Gastroesophageal sphincter (tissue), 4 donors: ENCODE data around the gene ITGAX. TPM values are rescaled to one million over a fixed set of nuclear protein-coding genes. Genes with fewer than 3 reads are reported as not detected.

Experiments
- ATAC-seq: fragments of 150-250 bp; one replicate; pipeline ENCODE4 v1.9.1; 2016; ENCODE audit warnings: mild to moderate bottlenecking, moderate library complexity
- H3K27ac ChIP-seq, 4 donors: fragments of 200-600 bp; sonication (generic) in 3 of 4; 1 replicate in 3 of 4; 2 replicates in 1 of 4; pipeline ENCODE4 v1.5.1; 2016 to 2019
- H3K27me3 ChIP-seq: fragments of 200-600 bp; sonication (generic); one replicate; pipeline ENCODE4 v1.5.1; 2019
- H3K36me3 ChIP-seq, 2 donors: fragments of 200-600 bp; sonication (generic); one replicate each; pipeline ENCODE4 v1.5.1; 2019; ENCODE audit warnings: control low read depth in 1 of 2
- H3K4me1 ChIP-seq, 3 donors: fragments of 200-600 bp; sonication (generic); 1 replicate in 2 of 3; 2 replicates in 1 of 3; pipeline ENCODE4 v1.5.1; 2016 to 2019; ENCODE audit warnings: control low read depth in 2 of 3
- H3K4me3 ChIP-seq, 2 donors: fragments of 200-600 bp; sonication (generic); one replicate each; pipeline ENCODE4 v1.5.1; 2019; ENCODE audit warnings: mild to moderate bottlenecking in 1 of 2, moderate library complexity in 1 of 2
- H3K9me3 ChIP-seq, 3 donors: fragments of 200-600 bp; sonication (generic); one replicate each; pipeline ENCODE4 v1.5.1; 2017 to 2019; ENCODE audit warnings: control low read depth in 2 of 3
- CTCF ChIP-seq, 4 experiments: fragments of 200-600 bp in 2 of 4; fragments of 450-650 bp in 2 of 4; sonication (generic) in 1 of 4; IDR thresholded peaks; one replicate each; pipeline ENCODE4 v1.5.1; 2017 to 2019; ENCODE audit warnings: antibody characterized with exemption in 4 of 4, mild to moderate bottlenecking in 2 of 4, moderate library complexity in 2 of 4
- EP300 ChIP-seq: sonication (generic); formaldehyde crosslinking; IDR thresholded peaks from one replicate; pipeline ENCODE4 v1.6.1; 2017; ENCODE audit warnings: antibody characterized with exemption, mild to moderate bottlenecking
- POLR2A ChIP-seq, 2 donors: fragments of 450-650 bp; IDR thresholded peaks; one replicate each; pipeline ENCODE4 v1.6.1; 2017; ENCODE audit warnings: antibody characterized with exemption in 2 of 2, mild to moderate bottlenecking in 2 of 2, moderate library complexity in 1 of 2
- POLR2AphosphoS5 ChIP-seq: sonication (generic); formaldehyde crosslinking; IDR thresholded peaks from one replicate; pipeline ENCODE4 v1.6.1; 2017; ENCODE audit warnings: antibody characterized with exemption
- WGBS, 2 donors: methylation state at CpG; one replicate each; pipeline ENCODE4 v1.1.5; 2018; ENCODE audit warnings: low coverage in 1 of 2; 5-methylcytosine and 5-hydroxymethylcytosine counted together
- total RNA-seq, 4 donors: library from RNA; depleted of rRNA; stranded (reverse); fragments of >200 nt; gene quantifications; one replicate each; pipeline ENCODE4 v1.1.0, GENCODE V29; 2016

ITGAX gene
- total RNA-seq, 4 donors from 2014 or later: 1.2 to 7.5 (median 2.4) TPM

DNA sequence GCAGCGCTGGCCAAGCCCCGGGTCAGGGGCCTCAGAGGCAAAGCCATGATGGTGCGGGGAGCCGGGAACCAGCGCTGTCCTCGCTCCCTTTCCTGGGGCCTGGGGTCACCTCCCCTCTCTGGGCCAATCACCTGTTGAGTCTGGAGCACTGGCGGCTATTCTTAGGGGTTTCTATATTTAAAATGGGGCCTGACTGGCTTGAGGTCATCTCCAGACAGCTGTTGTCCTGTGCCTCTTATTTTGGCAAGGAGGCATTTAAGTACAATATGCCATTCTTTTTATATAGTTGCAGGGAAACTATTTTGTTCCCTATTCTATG is 73.3 kb downstream of the ITGAX start, which contains the start of gene COX6A2:
TSS of gene COX6A2 (minus strand) at position 82 of the 319 bp plus-strand sequence. CDS start at position 47, 35 bp downstream.
- Histone ChIP-seq H3K27me3 (no peaks in the 10 kb centered on the region), H3K36me3 (no peaks in the 10 kb centered on the region), H3K4me1 (peaks cover 0 to 16% (median 3%) of the 10 kb centered on the region in 3 donors), H3K9me3 (no peaks in the 10 kb centered on the region), H3K4me3 (peak within 1 kb of the TSS; percentile 37 to 54), H3K27ac (peak within 1 kb of the TSS; percentile 30 to 70 (median 64))
- no peak for ATAC-seq
- 40% methylated on average over 3 of the region's 7 CpGs; no CpG with 5 or more reads in 1 of the 2 donors for WGBS, 2 donors
- TF ChIP-seq EP300: no peak
- no peak for TF ChIP-seq POLR2AphosphoS5
- TF ChIP-seq POLR2A (IDR thresholded peaks at IDR 0.05): no peak
- no peak for TF ChIP-seq CTCF (IDR thresholded peaks at IDR 0.05)

DNA sequence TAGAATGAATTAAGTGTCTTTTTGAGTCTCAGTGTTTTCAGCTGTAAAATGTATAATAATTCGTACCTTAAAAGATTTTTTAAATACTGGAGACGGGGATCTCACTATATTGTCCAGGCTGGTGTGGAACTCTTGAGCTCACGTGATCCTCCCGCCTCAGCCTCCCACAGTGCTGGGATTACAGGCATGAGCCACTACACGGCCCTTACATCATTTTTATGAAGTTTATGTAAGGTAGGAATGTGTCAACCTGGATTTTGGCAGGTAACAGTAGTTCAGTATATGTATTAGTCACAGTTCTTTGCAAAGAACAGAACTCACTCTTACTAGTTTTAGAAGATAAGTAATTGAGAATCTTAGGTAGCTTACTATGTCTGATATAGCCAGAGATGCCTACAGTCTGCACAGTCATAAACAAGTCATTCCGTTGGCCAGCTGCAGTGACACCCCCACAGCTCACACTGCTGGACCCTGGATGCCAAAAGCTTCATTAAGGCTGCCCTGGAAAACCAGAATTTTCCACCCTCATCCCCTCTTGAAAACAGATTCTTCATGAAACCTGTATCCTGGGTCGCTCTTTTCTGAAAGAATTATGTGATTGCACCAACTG is 73.8 kb downstream of the ITGAX start:
- no peak for ATAC-seq
- Histone ChIP-seq H3K27me3 (no peaks in the 10 kb centered on the region), H3K4me1 (peaks cover 0 to 16% (median 3%) of the 10 kb centered on the region in 3 donors), H3K27ac (peak overlapping the region in 2 of 4 donors; percentile 29 to 69), H3K36me3 (no peaks in the 10 kb centered on the region), H3K9me3 (no peaks in the 10 kb centered on the region), H3K4me3 (no peak overlapping the region)
- 50 to 68% methylated on average over 3 to 6 of the region's 7 CpGs for WGBS, 2 donors
- TF ChIP-seq EP300: no peak
- no peak for TF ChIP-seq POLR2AphosphoS5
- no peak for TF ChIP-seq CTCF (IDR thresholded peaks at IDR 0.05)
- no peak for TF ChIP-seq POLR2A (IDR thresholded peaks at IDR 0.05)

- ATAC-seq: no peak
- TF ChIP-seq EP300 (no peak), POLR2A (IDR thresholded peaks at IDR 0.05) (no peak), CTCF (IDR thresholded peaks at IDR 0.05) (no peak)
- Histone ChIP-seq H3K27me3 (no peaks in the 10 kb centered on the region), H3K4me3 (no peak overlapping the region), H3K27ac (peak overlapping the region in 2 of 4 donors; percentile 29 to 69), H3K36me3 (no peaks in the 10 kb centered on the region), H3K9me3 (no peaks in the 10 kb centered on the region), H3K4me1 (peaks cover 0 to 16% (median 3%) of the 10 kb centered on the region in 3 donors)
- 24% methylated on average over 1 of the region's 1 CpG; no CpG with 5 or more reads in 1 of the 2 donors for WGBS, 2 donors
Observed at GRCh38 chr16:31429314-31429713, 74.3 kb downstream of the ITGAX start.

GRCh38 chr16:31429796-31430195 is 74.8 kb downstream of the ITGAX start:
- Histone ChIP-seq H3K36me3 (no peaks in the 10 kb centered on the region), H3K27ac (no peak overlapping the region), H3K27me3 (no peaks in the 10 kb centered on the region), H3K9me3 (no peaks in the 10 kb centered on the region), H3K4me3 (no peak overlapping the region), H3K4me1 (peaks cover 0 to 16% (median 3%) of the 10 kb centered on the region in 3 donors)
- WGBS, 2 donors: 58% methylated on average over 2 of the region's 3 CpGs; no CpG with 5 or more reads in 1 of the 2 donors
- no peak for ATAC-seq
- TF ChIP-seq POLR2A (IDR thresholded peaks at IDR 0.05) (no peak), EP300 (no peak), CTCF (IDR thresholded peaks at IDR 0.05) (no peak), POLR2AphosphoS5 (no peak)

GRCh38 chr16:31430380-31431052 is 75.5 kb downstream of the ITGAX start:
- no peak overlapping the region for H3K4me3 ChIP-seq
- H3K27ac ChIP-seq: no peak overlapping the region
- H3K36me3 ChIP-seq: peaks cover 0 to under 1% of the 10 kb centered on the region in 2 donors
- ATAC-seq: no peak
- WGBS, 2 donors: 35 to 69% methylated on average over 4 to 5 of the region's 5 CpGs
- H3K27me3 ChIP-seq: no peaks in the 10 kb centered on the region
- H3K9me3 ChIP-seq: no peaks in the 10 kb centered on the region
- H3K4me1 ChIP-seq: peaks cover 0 to 16% (median 3%) of the 10 kb centered on the region in 3 donors
- no peak for TF ChIP-seq EP300
- no peak for TF ChIP-seq POLR2A (IDR thresholded peaks at IDR 0.05)
- TF ChIP-seq CTCF (IDR thresholded peaks at IDR 0.05): no peak
- no peak for TF ChIP-seq POLR2AphosphoS5
